ENCODE results near the gene HMCN2.
A peak's percentile ranks its signal among the peaks of the same experiment; 100 is the strongest.
"Not testable (repeated sequence)": the region's sequence is repeated elsewhere in the genome, so short reads cannot be mapped to it uniquely, and the experiment has no call there.

The HMCN2 gene

DNA sequence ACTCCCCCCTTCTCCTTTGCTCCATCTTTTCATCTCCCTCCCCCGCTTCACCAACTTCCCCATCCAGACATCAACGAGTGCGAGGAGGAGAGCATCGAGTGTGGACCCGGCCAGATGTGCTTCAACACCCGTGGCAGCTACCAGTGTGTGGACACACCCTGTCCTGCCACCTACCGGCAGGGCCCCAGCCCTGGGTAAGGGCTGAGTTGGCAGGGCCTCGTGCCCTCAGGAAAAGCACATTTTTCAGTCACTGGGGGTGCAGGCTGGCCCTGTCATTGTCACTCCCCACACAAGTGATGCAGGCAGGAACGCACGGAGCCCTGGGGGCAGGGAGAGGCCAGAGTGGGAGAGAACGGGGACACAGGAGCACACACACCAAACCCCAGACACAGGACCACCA is 166.8 kb downstream of the HMCN2 start:
- no peak for DNase-seq (ENCODE audit: extremely low read depth, low read depth)
- TF ChIP-seq, protein P1, sequence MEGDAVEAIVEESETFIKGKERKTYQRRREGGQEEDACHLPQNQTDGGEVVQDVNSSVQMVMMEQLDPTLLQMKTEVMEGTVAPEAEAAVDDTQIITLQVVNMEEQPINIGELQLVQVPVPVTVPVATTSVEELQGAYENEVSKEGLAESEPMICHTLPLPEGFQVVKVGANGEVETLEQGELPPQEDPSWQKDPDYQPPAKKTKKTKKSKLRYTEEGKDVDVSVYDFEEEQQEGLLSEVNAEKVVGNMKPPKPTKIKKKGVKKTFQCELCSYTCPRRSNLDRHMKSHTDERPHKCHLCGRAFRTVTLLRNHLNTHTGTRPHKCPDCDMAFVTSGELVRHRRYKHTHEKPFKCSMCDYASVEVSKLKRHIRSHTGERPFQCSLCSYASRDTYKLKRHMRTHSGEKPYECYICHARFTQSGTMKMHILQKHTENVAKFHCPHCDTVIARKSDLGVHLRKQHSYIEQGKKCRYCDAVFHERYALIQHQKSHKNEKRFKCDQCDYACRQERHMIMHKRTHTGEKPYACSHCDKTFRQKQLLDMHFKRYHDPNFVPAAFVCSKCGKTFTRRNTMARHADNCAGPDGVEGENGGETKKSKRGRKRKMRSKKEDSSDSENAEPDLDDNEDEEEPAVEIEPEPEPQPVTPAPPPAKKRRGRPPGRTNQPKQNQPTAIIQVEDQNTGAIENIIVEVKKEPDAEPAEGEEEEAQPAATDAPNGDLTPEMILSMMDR (IDR thresholded peaks at IDR 0.05; ENCODE audit: low read depth, low read length) = no peak

DNA sequence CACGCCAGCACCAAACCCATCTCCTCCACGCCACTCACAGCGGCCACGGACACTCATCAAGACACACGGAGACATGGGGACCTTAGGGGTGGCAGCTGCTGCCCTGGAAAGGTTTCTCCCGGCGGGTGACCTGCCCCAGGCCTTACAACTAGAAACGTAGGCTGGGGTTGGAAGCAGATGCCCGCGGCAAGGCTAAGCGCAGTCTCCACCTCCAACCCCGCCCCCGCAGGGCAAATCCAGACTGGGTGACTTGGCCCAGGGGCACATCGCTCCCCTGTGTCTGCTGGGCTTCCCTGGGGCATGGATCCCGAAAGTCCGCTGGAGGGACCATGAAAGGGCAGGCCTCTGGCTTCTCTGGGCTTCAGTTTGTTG is 167.2 kb downstream of the HMCN2 start:
- TF ChIP-seq, protein P1 (IDR thresholded peaks at IDR 0.05; ENCODE audit: low read depth, low read length) = no peak
- no peak for DNase-seq (ENCODE audit: extremely low read depth, low read depth)

DNA sequence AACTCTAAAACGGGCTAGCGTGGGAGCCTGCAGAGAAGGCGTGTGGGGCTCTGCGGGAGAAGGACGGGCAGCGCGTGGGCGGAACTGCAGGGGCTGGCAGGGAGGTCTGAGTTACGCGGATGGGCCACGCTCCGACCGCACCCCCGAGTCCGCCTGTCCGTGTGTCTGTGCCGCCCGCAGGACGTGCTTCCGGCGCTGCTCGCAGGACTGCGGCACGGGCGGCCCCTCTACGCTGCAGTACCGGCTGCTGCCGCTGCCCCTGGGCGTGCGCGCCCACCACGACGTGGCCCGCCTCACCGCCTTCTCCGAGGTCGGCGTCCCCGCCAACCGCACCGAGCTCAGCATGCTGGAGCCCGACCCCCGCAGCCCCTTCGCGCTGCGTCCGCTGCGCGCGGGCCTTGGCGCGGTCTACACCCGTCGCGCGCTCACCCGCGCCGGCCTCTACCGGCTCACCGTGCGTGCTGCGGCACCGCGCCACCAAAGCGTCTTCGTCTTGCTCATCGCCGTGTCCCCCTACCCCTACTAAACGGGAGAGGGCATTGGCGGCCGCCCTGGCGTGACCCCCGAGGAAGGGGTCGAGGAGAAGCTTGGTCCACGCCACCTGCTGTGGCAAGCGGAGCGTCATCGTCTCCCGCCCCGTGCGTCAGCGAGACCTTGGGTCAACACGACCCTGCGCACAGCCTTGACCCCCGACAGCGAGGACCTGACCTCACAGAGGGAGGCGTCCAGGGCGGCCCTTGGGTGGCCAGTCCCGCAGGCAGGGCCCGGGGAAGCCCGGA is 167.8 kb downstream of the HMCN2 start:
- TF ChIP-seq, protein P1 (IDR thresholded peaks at IDR 0.05; ENCODE audit: low read depth, low read length) = peak; percentile 36
- DNase-seq (ENCODE audit: extremely low read depth, low read depth) = no peak

DNA sequence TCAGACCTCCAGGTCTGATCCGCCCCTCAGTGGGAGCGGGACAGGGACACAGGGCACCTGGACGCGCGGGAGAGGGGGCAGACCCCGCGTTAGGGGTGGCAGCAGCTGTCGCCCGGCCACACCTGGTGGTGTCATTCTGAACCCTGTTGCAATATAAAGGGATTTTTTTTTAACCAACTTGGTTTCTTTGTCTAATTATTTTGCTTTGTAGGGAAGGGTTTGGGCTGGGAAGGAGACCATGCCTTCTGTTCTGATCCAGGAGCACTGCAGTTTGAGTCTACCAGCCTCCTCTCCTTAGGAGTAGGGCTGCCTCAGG is 168.3 kb downstream of the HMCN2 start:
- DNase-seq (ENCODE audit: extremely low read depth, low read depth) = no peak
- TF ChIP-seq, protein P1 (IDR thresholded peaks at IDR 0.05; ENCODE audit: low read depth, low read length) = no peak

DNA sequence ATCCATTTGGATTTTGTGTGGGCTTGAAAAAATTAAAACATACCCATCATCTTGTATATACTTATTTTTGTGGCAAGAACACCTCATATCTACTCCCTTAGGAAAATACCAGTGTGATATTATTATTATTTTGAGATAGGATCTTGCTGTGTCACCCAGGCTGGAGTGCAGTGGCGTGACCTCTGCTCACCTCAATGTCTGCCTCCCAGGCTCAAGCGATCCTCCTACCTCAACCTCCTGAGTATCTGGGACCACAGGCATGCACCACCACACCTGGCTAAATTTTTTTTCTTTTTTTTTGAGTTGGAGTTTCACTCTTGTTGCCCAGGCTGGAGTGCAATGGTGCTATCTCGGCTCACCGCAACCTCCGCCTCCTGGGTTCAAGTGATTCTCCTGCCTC is 169.1 kb downstream of the HMCN2 start:
- DNase-seq (ENCODE audit: extremely low read depth, low read depth) = not testable (repeated sequence)

DNA sequence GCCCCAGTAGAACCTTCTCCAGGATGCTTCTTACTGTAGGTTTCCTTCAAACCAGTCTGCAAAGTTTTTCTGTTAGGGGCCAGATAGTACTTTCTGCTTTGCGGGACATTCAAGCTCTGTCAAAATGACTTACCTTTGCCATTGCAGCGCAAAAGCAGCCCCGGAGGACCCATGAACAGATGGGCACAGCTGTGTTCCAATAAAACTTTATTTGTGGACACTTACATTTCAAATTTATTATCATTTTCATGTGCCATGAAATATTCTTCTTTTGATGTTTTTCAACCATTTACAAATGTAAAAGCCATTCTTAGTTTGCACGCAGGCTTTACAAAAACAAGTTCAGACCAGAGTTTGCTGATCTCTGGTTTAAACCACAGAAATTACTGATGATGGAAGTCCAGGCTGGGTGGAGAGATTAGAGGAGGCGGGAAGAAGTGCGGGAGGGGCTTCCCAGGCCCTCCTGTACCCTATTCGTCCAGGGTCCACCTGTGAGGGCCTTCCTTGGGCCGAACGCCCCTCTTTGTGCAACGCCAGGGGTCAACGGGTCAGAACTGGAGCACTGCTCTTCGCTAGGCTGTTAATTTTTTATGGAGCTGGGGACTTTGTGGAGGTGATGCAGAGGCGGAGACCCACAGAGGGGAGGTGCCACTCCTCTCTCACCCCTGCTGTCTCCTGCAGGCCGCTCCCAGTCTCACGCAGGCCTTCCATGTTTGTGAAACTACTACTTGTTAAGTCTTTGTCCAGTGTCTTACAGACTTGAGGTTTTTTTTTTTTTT is 171.6 kb downstream of the HMCN2 start:
- DNase-seq (ENCODE audit: extremely low read depth, low read depth) = no peak
- TF ChIP-seq, protein P1 (IDR thresholded peaks at IDR 0.05; ENCODE audit: low read depth, low read length) = no peak

DNA sequence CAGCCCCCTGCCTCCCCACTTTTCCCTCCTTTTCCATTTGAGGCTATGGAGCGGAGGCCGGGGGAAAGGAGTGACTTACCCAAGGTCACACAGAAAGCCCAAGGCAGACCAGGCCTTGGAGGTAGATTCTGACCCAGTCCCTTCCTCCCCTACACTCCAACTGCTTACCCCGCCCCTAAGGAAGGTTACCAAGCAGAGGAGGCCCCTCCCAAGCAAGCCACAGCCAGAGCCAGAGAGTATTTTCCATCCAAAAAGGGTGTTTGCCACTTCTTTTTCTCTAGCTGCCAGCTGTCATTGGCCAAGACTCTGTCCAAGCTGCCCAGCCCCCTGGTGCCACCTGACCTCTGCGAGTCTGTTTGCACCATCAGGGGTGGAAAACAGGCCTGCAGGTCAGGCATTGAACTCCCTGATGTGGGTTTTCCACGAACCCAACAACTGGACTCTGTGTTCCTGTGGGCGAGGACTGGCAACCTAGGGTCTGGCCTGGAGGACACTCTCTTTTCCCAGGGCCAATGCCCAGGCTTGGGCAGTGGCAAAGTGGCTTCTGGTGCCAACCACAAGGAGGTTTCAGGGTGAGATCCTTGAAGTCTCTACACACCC is 172.9 kb downstream of the HMCN2 start:
- TF ChIP-seq, protein P1 (IDR thresholded peaks at IDR 0.05; ENCODE audit: low read depth, low read length) = no peak
- no peak for DNase-seq (ENCODE audit: extremely low read depth, low read depth)

Data from AG09319 (cell line).